ENCODE data around the gene ZNF888.

DNA sequence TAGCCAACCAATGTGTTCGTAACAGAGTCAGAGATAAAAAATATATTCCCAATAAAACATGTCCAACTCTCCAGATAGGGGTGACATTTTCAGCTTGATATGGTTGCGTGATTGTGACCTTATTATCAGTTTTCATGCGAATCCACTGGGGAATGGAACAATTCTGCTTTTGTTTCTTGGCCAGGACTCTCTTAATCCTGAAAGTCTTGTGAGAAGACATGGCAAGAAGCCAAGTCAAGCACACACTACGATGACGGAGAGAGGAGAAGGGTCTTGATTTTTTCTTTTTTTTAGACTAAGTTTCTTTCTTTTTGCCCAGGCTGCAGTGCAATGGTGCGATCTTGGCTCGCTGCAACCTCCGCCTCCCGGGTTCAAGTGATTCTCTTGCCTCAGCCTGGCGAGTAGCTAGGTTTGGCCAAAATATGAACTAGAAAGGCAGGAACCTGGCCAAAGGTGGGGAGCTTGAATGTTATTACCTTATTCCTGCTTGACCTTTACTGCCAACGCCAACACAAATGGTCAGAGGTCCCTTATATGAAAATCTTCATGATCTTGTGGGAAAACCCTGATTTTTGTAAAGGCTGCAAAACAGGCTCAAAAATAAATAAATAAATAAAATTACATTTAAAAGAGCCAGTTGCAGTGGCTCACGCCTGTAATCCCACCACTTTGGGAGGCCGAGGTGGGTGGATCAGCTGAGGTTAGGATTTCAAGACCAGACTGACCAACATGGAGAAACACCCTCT is 25.0 kb upstream of the ZNF888 start:
- TF ChIP-seq, protein P1, sequence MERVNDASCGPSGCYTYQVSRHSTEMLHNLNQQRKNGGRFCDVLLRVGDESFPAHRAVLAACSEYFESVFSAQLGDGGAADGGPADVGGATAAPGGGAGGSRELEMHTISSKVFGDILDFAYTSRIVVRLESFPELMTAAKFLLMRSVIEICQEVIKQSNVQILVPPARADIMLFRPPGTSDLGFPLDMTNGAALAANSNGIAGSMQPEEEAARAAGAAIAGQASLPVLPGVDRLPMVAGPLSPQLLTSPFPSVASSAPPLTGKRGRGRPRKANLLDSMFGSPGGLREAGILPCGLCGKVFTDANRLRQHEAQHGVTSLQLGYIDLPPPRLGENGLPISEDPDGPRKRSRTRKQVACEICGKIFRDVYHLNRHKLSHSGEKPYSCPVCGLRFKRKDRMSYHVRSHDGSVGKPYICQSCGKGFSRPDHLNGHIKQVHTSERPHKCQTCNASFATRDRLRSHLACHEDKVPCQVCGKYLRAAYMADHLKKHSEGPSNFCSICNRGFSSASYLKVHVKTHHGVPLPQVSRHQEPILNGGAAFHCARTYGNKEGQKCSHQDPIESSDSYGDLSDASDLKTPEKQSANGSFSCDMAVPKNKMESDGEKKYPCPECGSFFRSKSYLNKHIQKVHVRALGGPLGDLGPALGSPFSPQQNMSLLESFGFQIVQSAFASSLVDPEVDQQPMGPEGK (CRISPR knock-in tag; IDR thresholded peaks at IDR 0.05; ENCODE audit: borderline replicate concordance), result no peak
- TF ChIP-seq PPARA (CRISPR knock-in tag; IDR thresholded peaks at IDR 0.05; ENCODE audit: borderline replicate concordance), result no peak
- no peak for TF ChIP-seq ZFP30 (CRISPR knock-in tag; IDR thresholded peaks at IDR 0.05)
- TF ChIP-seq GLIS3 (CRISPR knock-in tag; IDR thresholded peaks at IDR 0.05), result no peak
- TF ChIP-seq ESRRG (CRISPR knock-in tag; IDR thresholded peaks at IDR 0.05), result no peak

Measured in SK-N-SH treated with all-trans-retinoic acid at 6 μM for 48 hours (cell line).